Retinal pigment epithelial cell (primary cell): ENCODE data around the gene IFNL1.
"Not testable (repeated sequence)": the region's sequence is repeated elsewhere in the genome, so short reads cannot be mapped to it uniquely, and the experiment has no call there.

Experiments
- DNase-seq: peaks from one replicate; pipeline ENCODE4 v3.0.0-alpha.2; 2010; ENCODE audit warnings: low read depth
- H3K4me3 ChIP-seq: 2 replicates; pipeline ENCODE4 v1.5.1; 2011; ENCODE audit warnings: mild to moderate bottlenecking, low read length, control low read depth, moderate library complexity
- CTCF ChIP-seq: conservative IDR thresholded peaks from 2 replicates; pipeline ENCODE4 v1.5.1; 2011; ENCODE audit warnings: low read depth, low read length, control low read depth, inconsistent platforms

The IFNL1 gene

DNA sequence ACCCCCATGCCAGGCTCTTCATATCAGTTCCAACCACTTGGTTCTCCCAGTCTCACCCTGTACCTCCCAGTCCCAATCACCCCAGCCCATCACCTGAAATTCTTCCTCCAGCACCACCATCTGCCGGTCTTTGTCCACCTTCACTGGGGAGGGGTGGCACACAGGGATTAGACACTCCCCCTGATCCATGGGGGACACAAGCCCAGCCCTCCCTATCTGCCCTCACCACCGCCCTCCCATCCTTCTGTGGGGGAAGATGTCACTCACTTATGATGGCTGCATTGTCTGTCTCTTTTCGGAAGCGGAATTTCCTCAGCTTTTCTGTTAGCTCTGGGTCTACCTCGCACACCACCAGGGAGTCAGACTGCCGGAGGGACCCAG lies 39.0 kb downstream of the IFNL1 start:
- H3K4me3 ChIP-seq = no peak overlapping the region
- no peak for TF ChIP-seq CTCF
- no peak for DNase-seq

DNA sequence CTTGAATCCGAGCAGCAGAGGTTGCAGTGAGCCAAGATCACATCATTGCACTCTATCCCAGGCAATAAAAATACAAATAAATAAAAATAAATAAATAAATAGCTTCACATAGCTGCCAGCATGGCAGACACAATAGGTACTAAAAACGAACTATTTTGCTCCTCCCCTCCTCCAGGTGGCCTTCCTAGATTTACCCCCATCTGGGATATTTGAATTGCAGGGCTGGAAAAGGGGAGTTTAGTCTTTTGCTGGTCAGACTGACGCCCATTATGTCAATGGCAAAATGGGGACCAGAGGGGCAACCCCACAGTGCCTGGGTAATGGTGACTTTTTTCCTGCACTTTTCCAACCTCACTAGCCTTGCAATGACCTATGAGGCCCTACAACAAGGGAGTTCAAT lies 40.3 kb downstream of the IFNL1 start:
- H3K4me3 ChIP-seq = no peak overlapping the region
- DNase-seq = no peak
- TF ChIP-seq CTCF = no peak

- TF ChIP-seq CTCF = no peak
- H3K4me3 ChIP-seq = no peak overlapping the region
- DNase-seq = no peak
Observed at GRCh38 chr19:39339674-39340073, 43.5 kb downstream of the IFNL1 start.

DNA sequence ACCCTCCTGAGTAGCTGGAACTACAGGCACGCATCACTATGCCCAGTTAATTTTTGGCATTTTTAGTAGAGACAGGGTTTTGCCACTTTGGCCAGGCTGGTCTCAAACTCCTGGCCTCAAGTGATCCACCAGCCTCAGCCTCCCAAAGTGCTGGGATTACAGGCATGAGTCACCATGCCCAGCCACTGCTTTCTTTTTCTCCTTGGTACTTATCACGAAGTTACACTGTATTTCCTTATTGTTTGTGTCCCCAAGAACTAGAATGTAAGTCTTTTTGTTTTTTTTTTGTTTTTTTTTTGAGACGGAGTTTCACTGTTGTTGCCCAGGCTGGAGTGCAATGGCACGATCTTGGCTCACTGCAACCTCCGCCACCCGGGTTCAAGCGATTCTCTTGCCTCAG lies 43.9 kb downstream of the IFNL1 start:
- DNase-seq = not testable (repeated sequence)

GRCh38 chr19:39341129-39341718 lies 45.0 kb downstream of the IFNL1 start:
- peak overlapping the region; percentile 93 for H3K4me3 ChIP-seq
- TF ChIP-seq CTCF = peak; percentile 7
- no peak for DNase-seq

More for the DNA sequence above, 43.9 kb downstream of the IFNL1 start:
- not testable (repeated sequence) for H3K4me3 ChIP-seq

DNA sequence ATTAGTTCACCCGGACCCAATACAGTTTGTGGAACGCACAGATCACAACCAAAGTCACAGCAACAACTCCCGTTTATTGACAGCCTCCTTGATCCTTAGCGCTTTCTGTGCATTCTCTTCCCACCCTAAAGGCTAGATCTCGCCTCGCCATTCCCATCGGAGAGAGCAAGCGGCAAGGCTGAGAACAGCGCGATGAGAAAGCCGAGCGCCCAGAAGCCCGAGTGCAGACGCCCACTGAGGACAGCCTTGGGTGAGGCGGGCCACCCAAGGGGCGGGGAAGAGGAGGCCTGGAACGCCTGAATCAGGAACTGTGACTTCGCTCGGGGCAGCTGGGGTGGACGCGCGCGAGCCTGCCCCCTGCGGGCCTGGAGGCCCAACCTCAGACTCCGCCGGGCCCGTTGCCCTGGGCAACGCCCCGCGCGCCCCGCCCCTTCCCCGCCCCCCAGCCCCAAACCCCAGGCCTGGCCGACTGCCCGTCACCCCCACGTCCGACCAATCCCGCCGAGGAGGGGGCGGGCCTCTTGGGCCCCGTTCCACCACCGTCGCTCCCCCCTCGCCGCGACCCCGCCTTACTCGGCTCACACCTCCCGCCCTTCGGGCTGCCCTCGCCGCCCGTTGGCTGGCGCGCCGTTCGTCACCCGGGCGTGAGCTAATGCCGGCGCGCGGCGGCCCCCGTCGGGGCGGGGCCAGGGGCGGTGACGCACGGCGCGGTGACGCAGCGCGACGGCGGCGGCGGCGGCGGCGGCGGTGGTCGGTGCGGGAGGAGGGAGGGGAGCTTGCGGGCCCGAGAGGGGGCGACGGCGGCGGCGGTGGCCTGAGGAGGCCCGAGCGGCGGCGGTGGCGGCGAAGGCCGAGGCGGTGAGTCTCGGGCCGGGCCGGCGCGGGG lies 45.8 kb downstream of the IFNL1 start, which contains the start of gene SAMD4B:
Gene SAMD4B (plus strand): TSS at position 703 of the 886 bp plus-strand sequence. CDS start 14,473 bp downstream, outside the sequence.
- DNase-seq = peak; percentile 90
- H3K4me3 ChIP-seq = peak within 1 kb of the TSS; percentile 93
- peak; percentile 66 for TF ChIP-seq CTCF

DNA sequence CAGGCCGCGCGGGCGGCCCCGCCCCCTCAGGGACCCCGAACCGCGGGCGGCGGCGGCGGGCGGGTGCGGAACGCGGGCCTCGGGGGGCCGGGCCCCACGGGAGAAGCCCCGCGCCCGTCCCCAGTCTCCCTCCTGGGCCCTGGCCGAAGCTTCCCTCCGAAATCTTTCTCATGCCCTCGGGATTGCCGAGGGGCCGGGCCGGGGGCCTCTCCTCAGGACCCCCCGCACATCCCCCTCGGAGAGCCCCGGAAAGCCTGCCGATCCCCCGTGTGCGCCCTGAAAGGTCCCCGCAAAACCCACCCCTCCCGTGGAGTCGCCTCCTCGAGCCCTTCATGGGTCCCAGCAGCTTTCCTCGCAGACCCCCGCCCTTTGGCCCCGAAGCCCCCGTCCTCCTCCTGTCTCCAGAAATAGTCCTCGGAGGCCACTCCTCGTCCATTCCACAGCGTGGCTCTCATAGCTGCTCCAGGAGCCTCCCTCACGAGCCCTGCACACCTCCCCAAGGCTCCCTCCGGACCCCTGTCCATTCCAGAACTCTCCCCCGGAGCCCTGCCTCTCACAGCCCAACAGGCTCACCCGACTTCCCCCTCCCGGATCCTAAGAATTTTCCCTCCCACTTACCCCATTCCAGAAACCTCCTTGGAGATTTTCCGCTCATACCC lies 46.6 kb downstream of the IFNL1 start:
- DNase-seq = no peak
- no peak for TF ChIP-seq CTCF
- H3K4me3 ChIP-seq = peak overlapping the region; percentile 82
